HL-60/S4 treated with retinoic acid at 250 ng/mL for 4 days and 3 days (cell line): ENCODE data around the gene TMPRSS11B.
"Not testable (repeated sequence)": the region's sequence is repeated elsewhere in the genome, so short reads cannot be mapped to it uniquely, and the experiment has no call there.

Source experiments
- in situ Hi-C: fragments of 300-500 bp; cut with MboI; formaldehyde crosslinking; loops from 2 replicates; pipeline ENCODE4 v1.7.0; 2022; ENCODE audit warnings: low sequenced_read_pairs

Gene TMPRSS11B

GRCh38 chr4:68228568-68228967 lies 16.9 kb downstream of the TMPRSS11B start:
- in situ Hi-C loops, result no loop called here

GRCh38 chr4:68218044-68218443 lies 27.4 kb downstream of the TMPRSS11B start:
- in situ Hi-C loops, result no loop called here

- in situ Hi-C loops, result no loop called here
These were observed 29.0 kb downstream of the TMPRSS11B start for GRCh38 chr4:68216501-68216900.

- in situ Hi-C loops, result no loop called here
These were observed 36.5 kb downstream of the TMPRSS11B start for GRCh38 chr4:68209003-68209402.

- in situ Hi-C loops, result not testable (repeated sequence)
These were observed 51.2 kb downstream of the TMPRSS11B start for GRCh38 chr4:68194305-68194704.

GRCh38 chr4:68193194-68193593 lies 52.3 kb downstream of the TMPRSS11B start:
- in situ Hi-C loops, result no loop called here

GRCh38 chr4:68187145-68187544 lies 58.3 kb downstream of the TMPRSS11B start:
- in situ Hi-C loops, result no loop called here

- in situ Hi-C loops, result no loop called here
These were observed 60.6 kb downstream of the TMPRSS11B start for GRCh38 chr4:68184923-68185322.

- in situ Hi-C loops, result no loop called here
These were observed 62.1 kb downstream of the TMPRSS11B start for GRCh38 chr4:68183417-68183816.

GRCh38 chr4:68182382-68182820 lies 63.1 kb downstream of the TMPRSS11B start:
- in situ Hi-C loops, result no loop called here

- in situ Hi-C loops, result no loop called here
These were observed 64.5 kb downstream of the TMPRSS11B start for GRCh38 chr4:68180849-68181526.

- in situ Hi-C loops, result no loop called here
These were observed 68.6 kb downstream of the TMPRSS11B start for GRCh38 chr4:68176904-68177303.
